Omental fat pad (tissue), 4 donors: Measurements from ENCODE around the gene EGFL7. TPM values are rescaled to one million over a fixed set of nuclear protein-coding genes. Genes with fewer than 3 reads are reported as not detected.
A peak's percentile ranks its signal among the peaks of the same experiment; 100 is the strongest.
"Not testable (repeated sequence)": the region's sequence is repeated elsewhere in the genome, so short reads cannot be mapped to it uniquely, and the experiment has no call there.

Source experiments
- ATAC-seq: fragments of 150-250 bp; one replicate; pipeline ENCODE4 v1.9.1; 2016; ENCODE audit warnings: mild to moderate bottlenecking, moderate library complexity; ENCODE audit not compliant: low FRiP score
- DNase-seq: peaks from one replicate; pipeline ENCODE4 v3.0.0-alpha.2; 2019; ENCODE audit warnings: low spot score
- CTCF ChIP-seq, 3 donors: fragments of 450-650 bp; IDR thresholded peaks; one replicate each; pipeline ENCODE4 v1.5.1; 2016 to 2017; ENCODE audit warnings: antibody characterized with exemption in 3 of 3, mild to moderate bottlenecking in 3 of 3, moderate library complexity in 2 of 3
- total RNA-seq, 4 donors: library from RNA; depleted of rRNA; stranded (reverse); fragments of >200 nt; gene quantifications; one replicate each; pipeline ENCODE4 v1.1.0, GENCODE V29; 2016

EGFL7 gene
- total RNA-seq, 4 donors from 2014 or later = 50.6 to 274 (median 145) TPM

DNA sequence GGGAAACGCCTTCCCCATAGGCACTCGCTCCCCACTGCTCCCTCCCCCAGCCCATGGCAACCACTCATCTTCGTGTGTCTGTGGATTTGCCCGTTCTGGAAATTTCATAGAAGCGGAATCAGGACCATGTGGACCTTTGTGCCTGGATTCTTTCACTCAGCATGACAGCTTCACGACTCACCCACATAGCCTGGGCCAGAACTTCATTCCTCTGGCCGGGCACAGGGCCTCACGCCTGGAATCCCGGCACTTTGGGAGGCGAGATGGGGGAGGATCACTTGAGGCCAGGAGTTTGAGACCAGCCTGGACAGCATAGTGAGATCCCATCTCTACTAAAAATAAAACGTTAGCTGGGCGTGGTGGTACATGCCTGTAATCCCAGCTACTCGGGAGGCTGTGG is 37.6 kb downstream of the EGFL7 start:
- TF ChIP-seq CTCF (IDR thresholded peaks at IDR 0.05) = no peak

GRCh38 chr9:136700959-136701667 is 38.4 kb downstream of the EGFL7 start:
- no peak for TF ChIP-seq CTCF (IDR thresholded peaks at IDR 0.05)
- no peak for DNase-seq
- ATAC-seq = no peak

More for the DNA sequence above, 37.6 kb downstream of the EGFL7 start:
- DNase-seq (no peak), ATAC-seq (no peak)

- DNase-seq (no peak), ATAC-seq (no peak)
- no peak for TF ChIP-seq CTCF (IDR thresholded peaks at IDR 0.05)
These were observed 38.9 kb downstream of the EGFL7 start for GRCh38 chr9:136701668-136702053.

- DNase-seq (no peak), ATAC-seq (no peak)
- no peak for TF ChIP-seq CTCF (IDR thresholded peaks at IDR 0.05)
These were observed 40.7 kb downstream of the EGFL7 start for GRCh38 chr9:136703276-136703860.

DNA sequence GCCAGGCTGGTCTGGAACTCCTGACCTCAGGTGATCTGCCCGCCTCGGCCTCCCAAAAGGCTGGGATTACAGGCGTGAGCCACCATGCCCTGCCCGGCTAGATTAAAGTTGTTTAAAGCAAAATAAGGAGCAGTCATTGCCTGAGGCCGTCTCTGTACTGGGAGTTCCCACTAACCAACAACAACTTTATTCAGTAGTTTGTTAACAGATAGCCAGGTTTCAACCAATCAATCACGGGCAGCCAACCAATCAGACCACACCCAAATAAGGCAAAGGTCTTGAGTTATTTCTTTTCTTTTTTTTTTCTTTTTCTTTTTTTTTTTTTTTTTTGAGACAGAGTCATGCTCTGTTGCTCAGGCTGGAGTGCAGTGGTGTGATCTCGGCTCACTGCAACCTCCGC is 42.0 kb downstream of the EGFL7 start:
- ATAC-seq, DNase-seq: not testable (repeated sequence)

GRCh38 chr9:136705564-136705963 is 42.8 kb downstream of the EGFL7 start:
- peak; percentile 9 for ATAC-seq
- TF ChIP-seq CTCF (IDR thresholded peaks at IDR 0.05) = no peak
- no peak for DNase-seq

GRCh38 chr9:136707011-136707410 is 44.3 kb downstream of the EGFL7 start:
- TF ChIP-seq CTCF (IDR thresholded peaks at IDR 0.05) = no peak

More at GRCh38 chr9:136707011-136707410, 44.3 kb downstream of the EGFL7 start:
- no peak for ATAC-seq
- DNase-seq = no peak
